ENCODE results near the gene RFXANK.

The RFXANK gene

GRCh38 chr19:19207637-19208572 is 15.8 kb downstream of the RFXANK start:
- no peak for DNase-seq (ENCODE audit: low spot score)
- TF ChIP-seq, protein P1, sequence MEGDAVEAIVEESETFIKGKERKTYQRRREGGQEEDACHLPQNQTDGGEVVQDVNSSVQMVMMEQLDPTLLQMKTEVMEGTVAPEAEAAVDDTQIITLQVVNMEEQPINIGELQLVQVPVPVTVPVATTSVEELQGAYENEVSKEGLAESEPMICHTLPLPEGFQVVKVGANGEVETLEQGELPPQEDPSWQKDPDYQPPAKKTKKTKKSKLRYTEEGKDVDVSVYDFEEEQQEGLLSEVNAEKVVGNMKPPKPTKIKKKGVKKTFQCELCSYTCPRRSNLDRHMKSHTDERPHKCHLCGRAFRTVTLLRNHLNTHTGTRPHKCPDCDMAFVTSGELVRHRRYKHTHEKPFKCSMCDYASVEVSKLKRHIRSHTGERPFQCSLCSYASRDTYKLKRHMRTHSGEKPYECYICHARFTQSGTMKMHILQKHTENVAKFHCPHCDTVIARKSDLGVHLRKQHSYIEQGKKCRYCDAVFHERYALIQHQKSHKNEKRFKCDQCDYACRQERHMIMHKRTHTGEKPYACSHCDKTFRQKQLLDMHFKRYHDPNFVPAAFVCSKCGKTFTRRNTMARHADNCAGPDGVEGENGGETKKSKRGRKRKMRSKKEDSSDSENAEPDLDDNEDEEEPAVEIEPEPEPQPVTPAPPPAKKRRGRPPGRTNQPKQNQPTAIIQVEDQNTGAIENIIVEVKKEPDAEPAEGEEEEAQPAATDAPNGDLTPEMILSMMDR (IDR thresholded peaks at IDR 0.05; ENCODE audit: extremely low read depth, insufficient read depth, missing control alignments), result no peak
- in situ Hi-C loops (cut with MboI; ENCODE audit: low pct_unique_long_range_greater_than_20kb, low sequenced_read_pairs, unreplicated experiment), result no loop called here

- no peak for DNase-seq (ENCODE audit: low spot score)
- TF ChIP-seq, protein P1 (IDR thresholded peaks at IDR 0.05; ENCODE audit: extremely low read depth, insufficient read depth, missing control alignments), result no peak
- in situ Hi-C loops (cut with MboI; ENCODE audit: low pct_unique_long_range_greater_than_20kb, low sequenced_read_pairs, unreplicated experiment), result no loop called here
Measured at GRCh38 chr19:19209372-19209771, 17.3 kb downstream of the RFXANK start.

DNA sequence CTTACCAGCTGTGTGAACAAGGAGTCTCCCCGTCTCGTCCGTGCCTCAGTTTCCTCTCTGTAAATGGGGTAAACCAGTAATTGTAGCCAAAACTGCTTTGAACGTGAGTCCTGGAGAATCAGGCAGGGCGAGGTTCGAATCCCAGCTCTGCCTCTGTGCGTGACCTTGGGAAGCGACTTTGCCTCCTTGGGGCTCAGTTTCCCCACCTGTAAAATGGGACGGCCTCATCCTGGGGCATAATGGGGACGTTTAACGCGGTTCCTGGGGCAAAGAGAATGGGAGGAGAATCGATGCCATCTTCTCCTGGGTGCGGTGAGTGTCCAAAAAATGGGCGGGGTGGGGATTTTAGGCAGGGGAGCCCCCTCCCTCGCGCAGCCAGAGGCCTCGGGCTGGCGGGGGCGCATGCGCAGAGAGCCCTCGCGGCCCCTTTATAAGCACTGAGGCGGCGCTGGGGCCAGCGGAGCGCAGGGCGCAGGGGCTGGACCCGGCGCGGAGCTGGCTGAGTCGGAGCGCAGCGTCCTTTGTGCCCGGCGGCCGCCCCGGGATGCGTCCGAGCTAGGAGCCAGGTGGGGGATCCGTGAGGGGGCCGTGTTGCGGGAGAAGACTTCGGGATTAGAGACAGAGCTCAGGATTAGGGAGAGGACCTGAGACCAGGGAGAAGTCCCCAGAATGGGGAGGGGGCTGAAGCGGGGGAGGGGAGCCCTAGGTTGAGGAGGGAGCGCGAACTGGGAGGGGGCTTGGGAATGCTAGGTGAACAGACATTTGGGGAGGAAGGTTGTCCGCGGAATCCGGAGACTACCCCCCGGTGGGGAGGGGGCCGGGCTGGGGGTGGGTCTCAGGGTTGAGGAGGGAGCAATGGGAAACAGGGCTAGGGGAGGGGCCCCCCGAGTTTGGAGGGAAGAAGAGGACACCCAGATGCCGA is 19.7 kb downstream of the RFXANK start, which contains the start of gene NCAN:
Gene NCAN, plus strand, starts transcription at position 460 of the 922 bp plus-strand sequence. CDS start 4,996 bp downstream, outside the sequence.
- in situ Hi-C loops (cut with MboI; ENCODE audit: low pct_unique_long_range_greater_than_20kb, low sequenced_read_pairs, unreplicated experiment), result no loop called here
- no peak for DNase-seq (ENCODE audit: low spot score)
- TF ChIP-seq, protein P1 (IDR thresholded peaks at IDR 0.05; ENCODE audit: extremely low read depth, insufficient read depth, missing control alignments), result no peak

DNA sequence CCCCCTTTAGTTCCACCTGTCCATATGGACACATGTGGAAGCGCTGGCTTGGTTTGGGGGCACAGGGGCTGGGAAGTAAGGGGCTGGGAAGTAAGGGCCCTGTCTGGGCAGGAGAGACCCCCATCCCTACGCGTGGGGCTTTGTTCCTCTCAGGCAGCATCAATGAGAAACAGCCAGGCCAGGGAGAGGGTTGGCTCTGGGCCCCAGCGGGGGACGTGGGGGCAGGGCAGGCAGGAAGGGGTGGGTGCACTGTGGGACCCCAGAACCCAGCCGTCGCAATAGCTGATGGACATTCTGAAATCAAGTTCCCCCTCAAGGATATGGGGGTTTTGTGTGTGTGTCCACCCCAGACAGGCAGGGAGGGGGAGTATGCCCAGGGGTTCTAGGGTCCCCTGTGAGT is 20.9 kb downstream of the RFXANK start:
- TF ChIP-seq, protein P1 (IDR thresholded peaks at IDR 0.05; ENCODE audit: extremely low read depth, insufficient read depth, missing control alignments), result no peak
- in situ Hi-C loops (cut with MboI; ENCODE audit: low pct_unique_long_range_greater_than_20kb, low sequenced_read_pairs, unreplicated experiment), result no loop called here
- DNase-seq (ENCODE audit: low spot score), result no peak

GRCh38 chr19:19213426-19214158 is 21.5 kb downstream of the RFXANK start:
- in situ Hi-C loops (cut with MboI; ENCODE audit: low pct_unique_long_range_greater_than_20kb, low sequenced_read_pairs, unreplicated experiment), result no loop called here
- TF ChIP-seq, protein P1 (IDR thresholded peaks at IDR 0.05; ENCODE audit: extremely low read depth, insufficient read depth, missing control alignments), result no peak
- DNase-seq (ENCODE audit: low spot score), result no peak

GRCh38 chr19:19214159-19214490 is 22.1 kb downstream of the RFXANK start:
- DNase-seq (ENCODE audit: low spot score), result no peak
- TF ChIP-seq, protein P1 (IDR thresholded peaks at IDR 0.05; ENCODE audit: extremely low read depth, insufficient read depth, missing control alignments), result no peak
- in situ Hi-C loops (cut with MboI; ENCODE audit: low pct_unique_long_range_greater_than_20kb, low sequenced_read_pairs, unreplicated experiment), result no loop called here

Data from GM13977 (cell line).